ENCODE results near the gene SMIM10L1. TPM values are rescaled to one million over a fixed set of nuclear protein-coding genes. Genes with fewer than 3 reads are reported as not detected.

Gene SMIM10L1
- total RNA-seq (ENCODE audit: low replicate concordance): 2.3 and 5.3 TPM in 2 replicates

DNA sequence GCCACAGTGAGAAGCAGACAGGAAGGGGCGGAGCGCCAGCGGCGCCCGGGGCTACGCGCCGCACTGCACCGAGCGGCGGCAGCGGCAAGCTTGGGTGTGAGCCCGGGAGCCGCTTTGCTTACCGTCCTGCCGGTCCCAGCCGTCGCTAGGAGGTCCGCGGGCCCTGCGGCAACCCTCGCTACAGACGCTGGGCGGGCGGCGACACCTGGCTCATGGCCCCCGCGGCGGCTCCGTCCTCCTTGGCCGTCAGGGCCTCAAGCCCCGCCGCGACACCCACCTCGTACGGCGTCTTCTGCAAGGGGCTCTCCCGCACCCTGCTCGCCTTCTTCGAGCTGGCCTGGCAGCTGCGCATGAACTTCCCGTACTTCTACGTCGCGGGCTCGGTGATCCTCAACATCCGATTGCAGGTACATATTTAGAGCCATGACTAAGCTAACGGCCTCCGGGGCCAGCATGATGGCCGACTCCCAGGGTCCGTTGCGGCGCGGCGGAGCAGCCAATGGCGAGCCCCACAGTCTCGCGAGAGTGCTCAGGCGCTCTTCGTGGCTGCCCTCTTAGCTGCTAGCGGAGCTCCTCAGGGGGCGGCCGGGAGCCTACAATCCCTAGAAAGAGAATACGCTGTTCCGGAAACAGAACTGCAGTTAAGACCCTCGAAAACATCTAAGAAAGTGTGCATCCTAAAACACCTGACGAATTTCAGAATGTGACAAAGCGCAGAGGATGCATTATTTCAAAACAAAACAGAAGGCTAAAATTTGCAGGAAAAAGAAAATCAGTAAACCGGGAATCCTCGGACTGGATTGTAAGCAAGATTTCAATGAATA is at the start of gene SMIM10L1:
SMIM10L1 (plus strand) TSS at position 50 of the 824 bp plus-strand sequence; CDS start at position 213, 163 bp downstream.

DNA sequence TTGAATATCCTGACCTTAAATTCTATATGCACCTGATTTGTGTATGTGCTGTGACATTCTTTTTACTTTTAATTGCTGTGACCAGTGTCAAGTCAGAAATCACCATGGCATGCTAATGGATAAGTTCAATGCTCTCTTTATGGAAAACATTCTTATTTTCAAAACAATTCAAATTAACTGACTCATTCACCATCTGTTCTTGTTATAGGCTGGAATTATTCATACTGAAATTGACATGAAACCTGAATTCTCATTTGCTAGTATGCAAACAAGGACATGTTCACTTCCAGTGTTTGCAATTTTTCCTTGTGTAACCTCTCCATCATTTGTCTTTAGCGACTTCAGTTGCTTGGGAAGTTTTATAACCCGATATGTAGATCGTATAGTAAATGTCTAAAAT is 36.7 kb upstream of the SMIM10L1 start, which contains the start of gene TAS2R30:
TAS2R30 (minus strand) TSS at position 340 of the 400 bp plus-strand sequence. CDS start 400 bp downstream, outside the sequence.

DNA sequence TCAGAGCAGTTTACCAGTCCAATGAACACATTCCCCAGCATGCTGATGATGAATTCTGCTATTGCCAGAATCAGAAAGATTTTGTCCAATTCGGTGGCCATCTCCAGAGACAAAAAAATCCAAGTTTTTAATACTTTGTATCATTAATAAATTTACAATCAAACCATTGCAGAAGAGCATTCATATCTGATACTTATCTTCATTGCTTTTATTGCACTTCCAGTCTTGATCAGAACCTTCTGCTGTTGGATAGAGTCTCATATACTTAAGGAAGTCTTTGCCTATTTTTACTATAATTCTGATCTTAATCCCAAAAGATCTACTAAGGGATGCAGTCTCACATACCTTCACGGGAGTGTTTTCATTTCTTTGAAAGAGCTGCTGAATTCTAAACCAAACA is 15.8 kb downstream of the SMIM10L1 start, which contains the start of gene TAS2R42:
TAS2R42 (minus strand) TSS at position 101 of the 400 bp plus-strand sequence; CDS start at position 101, 0 bp downstream.

Other genes with a start within 250 kb of the SMIM10L1 start
- not detected in 2 replicates for gene PRH2, start 242.0 kb upstream of the SMIM10L1 start, total RNA-seq (ENCODE audit: low replicate concordance)
- 1.6 and 2.5 TPM in 2 replicates for gene TAS2R14, start 231.9 kb upstream of the SMIM10L1 start, total RNA-seq (ENCODE audit: low replicate concordance)
- gene TAS2R50, start 184.3 kb upstream of the SMIM10L1 start, total RNA-seq (ENCODE audit: low replicate concordance): 1.3 and 1.8 TPM in 2 replicates
- gene TAS2R20, start 172.9 kb upstream of the SMIM10L1 start, total RNA-seq (ENCODE audit: low replicate concordance): 1.9 and 2.3 TPM in 2 replicates
- gene TAS2R19, start 148.6 kb upstream of the SMIM10L1 start, total RNA-seq (ENCODE audit: low replicate concordance): 4.1 and 4.3 TPM in 2 replicates
- 1.2 and 2.3 TPM in 2 replicates for gene TAS2R31, start 139.8 kb upstream of the SMIM10L1 start, total RNA-seq (ENCODE audit: low replicate concordance)
- gene TAS2R46, start 108.9 kb upstream of the SMIM10L1 start, total RNA-seq (ENCODE audit: low replicate concordance): 0.82 and 1.9 TPM in 2 replicates
- 0.70 TPM in 1 of 2 replicates, not detected in the other for gene TAS2R43, start 78.9 kb upstream of the SMIM10L1 start, total RNA-seq (ENCODE audit: low replicate concordance)
- 2.0 and 3.0 TPM in 2 replicates for gene TAS2R30, start 36.5 kb upstream of the SMIM10L1 start, total RNA-seq (ENCODE audit: low replicate concordance)
- gene TAS2R42, start 15.7 kb downstream of the SMIM10L1 start, total RNA-seq (ENCODE audit: low replicate concordance): not detected in 2 replicates
- not detected in 2 replicates for gene PRB3, start 98.5 kb downstream of the SMIM10L1 start, total RNA-seq (ENCODE audit: low replicate concordance)
- not detected in 2 replicates for gene PRB4, start 139.2 kb downstream of the SMIM10L1 start, total RNA-seq (ENCODE audit: low replicate concordance)
- not detected in 2 replicates for gene PRB2, start 224.4 kb downstream of the SMIM10L1 start, total RNA-seq (ENCODE audit: low replicate concordance)